Bone marrow (tissue), 2 donors: ENCODE data around the gene NRTN.

Experiments used
- DNase-seq, 2 donors: peaks; one replicate each; lab custom pipeline; 2025; lab: John Stamatoyannopoulos, UW

Gene NRTN

DNA sequence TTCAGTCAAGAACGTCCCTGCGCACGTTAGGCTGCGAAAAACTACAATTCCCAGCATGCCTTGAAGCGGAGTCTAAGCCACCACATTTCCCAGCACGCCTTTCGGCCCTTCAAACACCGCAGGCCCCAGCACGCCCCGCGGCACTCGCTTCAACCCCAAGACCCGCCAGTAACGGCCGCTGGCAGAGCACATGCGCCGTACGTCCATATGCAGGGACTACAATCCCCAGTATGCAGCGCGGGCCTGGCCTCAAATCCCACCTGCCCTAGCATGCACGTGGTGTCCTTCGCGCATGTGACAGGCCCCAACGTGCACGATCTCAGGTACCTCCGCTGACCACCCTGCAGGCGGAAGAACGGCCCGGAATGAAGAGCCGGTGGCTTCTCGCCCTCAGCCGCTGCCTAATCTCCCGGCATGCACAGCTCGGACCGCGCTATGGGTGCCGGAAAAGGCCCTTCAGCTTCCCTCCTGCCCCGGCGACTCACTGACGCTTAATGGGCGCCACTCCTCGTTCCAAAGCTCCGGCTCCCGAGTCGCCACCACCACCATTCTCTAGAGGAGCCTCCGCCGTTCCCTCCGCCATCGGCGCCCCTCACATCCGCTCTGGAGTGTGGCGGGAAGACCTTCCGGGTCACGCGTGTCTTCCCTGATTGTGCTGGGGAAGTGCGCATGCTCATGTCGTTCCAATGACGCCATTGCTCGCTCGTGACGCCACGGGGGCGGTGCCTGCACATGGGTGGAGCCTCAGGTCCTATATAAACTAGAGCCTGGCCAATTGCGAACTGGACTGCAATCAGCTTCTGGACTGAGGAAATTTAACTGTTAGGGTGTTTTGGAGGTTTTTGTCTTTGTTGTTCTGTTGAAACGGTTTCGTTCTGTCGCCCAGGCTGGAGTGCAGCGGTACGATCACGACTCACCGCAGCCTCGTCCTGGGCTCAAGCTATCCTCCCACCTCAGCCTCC, 14.0 kb upstream of the NRTN start, which contains the start of gene DUS3L:
DUS3L (minus strand) TSS at position 605 of the 962 bp plus-strand sequence; CDS start at position 583, 22 bp downstream.
- DNase-seq, result peak; percentile 95

DNA sequence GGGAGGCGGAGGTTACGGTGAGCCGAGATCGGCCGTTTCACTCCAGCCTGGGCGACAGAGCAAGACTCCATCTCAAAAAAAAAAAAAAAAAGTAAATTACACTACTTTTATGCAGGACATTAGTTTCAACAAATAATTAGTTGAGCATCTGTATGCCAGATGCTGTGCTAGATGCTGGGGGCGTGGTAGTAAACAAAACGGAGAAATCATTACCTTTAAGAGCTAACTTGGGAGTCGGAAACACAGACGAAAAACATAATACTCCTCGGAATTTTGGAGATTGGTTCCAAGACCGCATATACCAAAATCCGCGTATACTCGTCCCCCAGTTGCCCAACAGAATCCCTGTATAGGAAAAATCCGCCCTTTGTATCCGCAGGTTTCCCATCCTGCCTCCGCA, 12.6 kb upstream of the NRTN start:
- DNase-seq, result no peak

DNA sequence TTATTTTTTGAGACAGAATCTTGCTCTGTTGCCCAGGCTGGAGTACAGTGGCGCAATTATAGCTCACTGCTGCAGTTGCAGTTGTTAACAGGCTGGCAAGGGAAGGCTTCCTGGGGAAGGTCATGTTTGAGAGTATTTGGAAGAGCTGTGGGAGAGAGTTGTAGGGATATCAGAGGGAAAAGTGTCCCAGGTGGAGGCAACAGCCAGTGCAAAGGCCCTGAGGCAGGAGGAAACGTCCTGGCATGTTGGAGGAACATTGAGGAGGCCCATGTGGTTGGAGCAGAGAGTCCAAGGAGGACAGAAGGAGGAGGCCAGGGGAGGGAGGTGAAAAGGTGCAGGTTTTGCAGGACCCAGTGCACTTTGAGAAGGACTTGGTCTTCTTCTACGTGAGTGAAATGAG, 11.7 kb upstream of the NRTN start:
- DNase-seq, result no peak

DNA sequence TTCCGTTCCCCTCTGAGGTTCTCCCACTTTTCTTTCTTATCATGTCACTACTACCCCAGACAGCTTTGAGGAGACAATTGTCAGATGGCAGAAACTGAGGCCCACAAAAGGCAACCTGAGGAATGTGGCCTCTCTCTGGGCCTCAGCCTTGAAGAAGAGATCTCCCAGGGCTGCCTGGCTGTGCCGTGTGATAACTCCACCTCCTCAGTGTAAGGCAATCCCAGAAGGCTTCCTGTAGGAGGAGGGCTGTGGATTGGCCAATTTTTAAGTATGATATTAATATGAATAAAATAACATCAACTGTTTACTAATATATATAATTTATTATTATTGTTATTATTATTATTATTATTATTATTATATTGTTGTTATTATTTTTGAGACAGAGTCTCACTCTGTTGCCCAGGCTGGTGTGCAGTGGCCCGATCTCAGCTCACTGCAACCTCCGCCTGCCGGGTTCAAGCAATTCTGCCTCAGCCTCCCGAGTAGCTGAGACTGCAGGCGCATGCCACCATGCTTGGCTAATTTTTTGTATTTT, 9.4 kb upstream of the NRTN start:
- DNase-seq, result no peak

DNA sequence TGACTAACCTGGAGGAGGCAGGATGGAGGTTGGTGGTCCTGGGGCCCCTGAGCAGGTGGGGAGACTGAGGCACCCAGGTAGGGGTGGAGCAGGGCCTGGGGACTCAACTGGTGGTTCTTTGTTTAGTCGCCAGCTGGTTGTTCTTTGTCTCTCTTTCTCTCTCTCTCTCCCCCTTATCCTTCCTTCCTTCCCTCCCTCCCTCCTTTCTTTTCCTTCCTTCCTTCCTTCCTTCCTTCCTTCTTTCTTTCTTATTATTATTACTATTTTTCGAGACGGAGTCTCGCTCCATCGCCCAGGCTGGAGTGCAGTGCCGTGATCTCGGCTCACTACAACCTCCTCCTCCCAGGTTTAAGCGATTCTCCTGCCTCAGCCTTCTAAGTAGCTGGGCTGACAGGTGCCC, 6.6 kb upstream of the NRTN start:
- no peak for DNase-seq

DNA sequence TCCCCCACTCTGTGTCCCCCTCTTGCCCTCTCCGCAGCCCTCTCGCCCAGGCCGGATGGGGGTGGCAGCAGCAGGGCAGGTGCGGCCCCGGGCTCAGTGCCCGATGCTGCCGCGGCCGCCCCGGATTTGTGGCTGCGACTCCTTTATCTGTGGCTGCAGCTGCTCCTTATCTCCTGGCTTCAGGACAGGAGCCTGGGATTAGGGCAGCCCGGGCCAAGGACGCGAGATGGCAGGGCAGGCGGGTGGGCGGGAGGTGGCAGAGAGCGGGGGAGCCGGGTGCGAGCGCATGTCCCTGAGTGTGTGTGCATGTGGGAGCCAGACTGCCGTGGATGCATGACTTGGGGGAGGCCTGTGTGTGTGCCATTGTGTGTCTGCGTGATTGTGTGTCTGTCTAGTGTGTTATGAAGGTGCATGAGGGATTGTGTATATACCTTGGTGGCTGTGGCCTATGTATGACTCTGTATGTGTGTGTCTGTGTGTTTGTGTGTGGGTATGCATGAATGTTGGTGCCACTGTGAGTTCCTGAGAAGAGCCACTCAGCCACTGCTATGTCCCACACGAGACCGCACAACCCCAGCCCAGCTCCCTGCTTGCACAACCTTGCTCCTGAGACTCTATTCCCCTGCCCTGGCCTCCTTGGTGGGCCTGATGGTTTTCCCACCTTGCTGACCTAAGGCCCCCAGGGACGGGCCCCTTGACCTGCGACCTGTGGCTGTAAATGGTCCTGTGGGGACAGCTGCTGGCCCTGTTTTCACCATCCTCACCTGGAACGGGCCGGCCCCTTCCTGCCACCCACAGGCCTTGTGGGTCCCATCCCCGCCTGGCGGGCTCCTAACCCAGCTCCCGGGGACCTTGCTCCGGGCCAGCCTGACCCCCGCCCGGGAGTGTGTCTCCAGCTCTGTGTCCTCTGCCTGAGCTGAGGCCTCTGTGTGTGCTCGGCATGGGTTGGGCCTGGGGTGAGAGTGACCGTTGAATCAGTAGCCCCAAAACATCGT, 5.3 kb upstream of the NRTN start:
- DNase-seq, result peak in 1 of 2 donors; percentile 16

DNA sequence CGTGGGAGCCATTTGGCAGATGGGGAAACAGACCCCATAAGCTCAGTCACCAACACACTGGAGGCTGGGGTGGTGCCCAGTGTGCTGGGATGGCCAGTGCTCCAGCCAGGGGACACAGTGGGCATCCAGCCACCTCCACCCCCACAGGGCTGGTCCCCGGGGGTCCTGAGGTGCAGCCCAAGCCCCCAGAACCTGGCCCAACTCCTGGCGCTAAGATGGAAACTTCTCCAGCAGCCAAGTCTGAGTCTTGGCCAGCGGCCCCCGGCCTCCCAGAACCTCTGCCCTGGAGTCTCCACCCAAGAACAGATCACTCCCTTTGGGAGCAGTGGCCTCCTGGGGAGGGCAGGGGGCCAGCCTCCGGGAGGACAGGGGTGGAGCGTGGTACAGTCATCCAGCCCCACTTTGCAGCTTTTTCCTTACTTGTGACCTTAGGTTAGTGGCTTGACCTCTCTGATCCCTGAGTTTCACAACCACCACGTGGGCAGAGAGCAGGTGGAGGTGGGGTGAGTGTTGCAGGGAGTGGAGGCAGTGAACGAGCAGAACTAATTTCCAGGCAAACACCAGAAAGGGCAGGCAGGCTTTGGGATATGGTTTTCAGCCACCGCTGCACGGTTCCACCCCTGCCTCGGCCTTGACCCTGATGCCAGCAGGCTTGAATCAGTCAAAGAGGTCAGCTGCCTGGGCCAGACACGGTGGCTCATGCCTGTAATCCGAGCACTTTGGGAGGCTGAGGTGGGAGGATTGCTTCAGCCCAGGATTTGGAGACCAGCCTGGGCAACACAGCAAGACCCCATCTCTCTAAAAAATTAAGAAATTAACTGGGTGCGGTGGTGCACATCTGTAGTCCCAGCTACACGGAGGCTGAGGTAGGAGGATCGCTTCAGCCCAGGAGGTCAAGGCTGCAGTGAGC, 4.3 kb upstream of the NRTN start:
- no peak for DNase-seq

DNA sequence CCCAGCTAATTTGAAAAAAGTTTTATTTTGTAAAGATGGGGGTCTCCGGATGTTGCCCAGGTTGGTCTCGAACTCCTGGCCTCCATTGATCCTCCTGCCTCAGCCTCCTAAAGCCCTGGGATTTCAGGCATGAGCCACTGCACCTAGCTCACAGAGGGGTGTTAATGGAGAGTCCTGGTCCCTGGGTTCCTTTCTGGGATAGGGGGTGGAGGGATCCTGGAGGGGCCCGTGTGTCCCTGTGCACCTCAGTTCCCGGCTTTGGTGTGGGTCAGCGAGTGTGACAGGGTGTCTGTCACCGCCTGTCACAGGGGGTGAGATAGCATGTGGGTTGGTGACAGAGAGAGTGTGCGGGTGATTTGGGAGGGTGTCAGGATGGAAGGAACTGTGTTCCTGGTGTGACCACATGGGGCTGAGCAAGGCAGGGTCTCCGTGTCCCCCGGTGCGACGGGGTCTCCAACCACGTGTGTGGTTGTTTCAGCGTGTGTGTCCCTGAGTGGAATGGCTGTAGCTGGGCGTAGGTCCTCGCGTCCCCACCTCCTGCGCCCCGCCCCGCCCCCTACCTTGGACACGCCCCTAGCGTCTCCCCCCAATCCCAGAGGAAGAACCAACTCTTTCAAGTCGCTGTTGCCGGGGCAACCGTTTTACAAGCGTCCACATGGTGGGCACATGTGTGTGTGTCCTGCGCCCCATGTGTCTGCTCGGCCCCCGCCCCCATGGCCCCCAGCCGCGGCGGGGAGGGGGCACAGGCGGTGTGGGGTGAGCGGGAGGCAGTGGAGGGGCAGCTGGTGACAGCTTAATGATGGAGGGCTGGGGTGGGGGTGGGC, 2.9 kb upstream of the NRTN start:
- DNase-seq, result no peak

DNA sequence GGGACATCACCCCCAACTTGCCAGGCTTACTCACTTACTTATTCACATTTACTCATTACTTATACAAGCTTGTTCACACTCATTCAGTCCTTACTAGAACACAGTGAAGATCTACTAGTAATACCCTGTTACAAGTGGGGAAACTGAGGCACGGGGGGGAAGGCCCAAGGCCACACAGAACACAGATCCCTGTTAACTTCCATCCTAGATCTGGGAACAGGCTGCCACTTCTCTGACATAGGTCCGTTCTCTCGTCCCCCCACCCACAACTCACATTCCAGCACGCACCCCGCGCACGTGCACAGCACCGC, 1.5 kb upstream of the NRTN start:
- no peak for DNase-seq

DNA sequence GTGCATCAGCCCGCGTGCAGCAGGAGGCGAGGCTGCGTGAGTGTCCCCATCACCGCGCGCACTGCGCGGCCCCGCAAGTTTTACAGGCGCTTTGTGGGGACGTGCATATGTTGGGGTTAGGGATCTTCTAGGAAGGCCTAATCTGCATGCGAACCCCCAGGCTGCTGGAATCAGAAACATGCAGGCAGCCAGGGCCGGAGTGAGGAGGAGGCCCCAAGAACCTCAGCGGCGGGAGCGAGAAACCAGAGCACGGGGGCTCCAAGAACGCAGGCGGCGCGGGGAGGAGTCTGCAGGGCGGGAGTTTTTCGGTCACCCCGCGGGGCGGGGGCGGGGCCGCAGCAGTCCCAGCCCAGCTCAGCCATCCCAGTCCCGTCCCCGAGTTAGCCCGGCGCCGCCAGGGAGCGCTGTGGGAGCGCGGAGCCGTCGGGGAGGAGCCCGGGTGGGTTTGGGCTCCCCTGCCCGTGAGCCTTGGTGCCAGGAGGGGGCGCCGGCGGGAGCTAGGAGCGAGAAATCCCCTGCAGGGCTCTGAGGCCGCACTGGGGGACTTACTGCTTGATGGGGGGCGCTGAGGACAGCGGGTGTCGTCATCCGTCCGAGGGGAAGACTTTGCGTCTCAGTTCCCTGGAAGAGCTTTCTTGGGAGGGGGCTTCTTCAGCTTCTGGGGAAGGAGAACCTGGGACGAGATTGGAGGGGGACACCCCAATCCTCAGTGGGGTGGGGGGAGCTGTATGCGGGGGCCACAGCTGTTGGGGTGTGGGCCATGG, 933 bp upstream of the NRTN start:
- DNase-seq, result peak; percentile 81 to 83

DNA sequence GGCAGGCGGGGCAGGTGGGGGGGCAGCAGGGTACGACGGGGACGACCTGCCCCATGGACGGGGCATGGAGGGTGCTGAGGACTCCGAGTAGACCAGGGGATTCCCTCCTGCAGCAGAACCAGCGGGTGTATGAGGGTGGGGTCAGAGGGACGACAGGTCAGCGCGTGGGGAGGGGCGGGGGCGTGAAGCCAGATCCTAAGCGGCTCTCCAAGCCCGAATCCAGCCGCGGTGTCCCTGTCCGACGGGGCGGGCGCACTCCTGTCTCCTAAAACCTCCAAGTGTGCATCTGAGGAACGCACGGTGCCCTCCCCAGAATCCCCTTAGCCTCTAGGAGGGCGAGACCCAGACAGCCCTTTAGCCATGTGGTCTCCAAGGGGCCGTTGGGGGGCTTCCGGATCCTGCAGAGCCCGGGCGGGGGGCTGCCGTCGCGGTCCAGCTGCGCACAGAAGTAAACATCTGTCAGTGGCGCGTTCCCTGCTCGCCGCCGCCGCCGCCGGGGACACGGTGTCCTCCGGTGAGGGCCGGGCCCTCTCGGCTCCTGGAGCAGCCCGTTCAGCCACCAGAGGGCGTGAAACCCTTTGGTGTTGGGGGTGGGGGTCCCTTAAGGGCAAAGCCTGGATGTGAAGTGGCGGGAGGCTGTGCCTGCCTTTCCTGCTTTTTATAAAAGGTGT, 730 bp downstream of the NRTN start:
- peak in 1 of 2 donors; percentile 37 for DNase-seq

DNA sequence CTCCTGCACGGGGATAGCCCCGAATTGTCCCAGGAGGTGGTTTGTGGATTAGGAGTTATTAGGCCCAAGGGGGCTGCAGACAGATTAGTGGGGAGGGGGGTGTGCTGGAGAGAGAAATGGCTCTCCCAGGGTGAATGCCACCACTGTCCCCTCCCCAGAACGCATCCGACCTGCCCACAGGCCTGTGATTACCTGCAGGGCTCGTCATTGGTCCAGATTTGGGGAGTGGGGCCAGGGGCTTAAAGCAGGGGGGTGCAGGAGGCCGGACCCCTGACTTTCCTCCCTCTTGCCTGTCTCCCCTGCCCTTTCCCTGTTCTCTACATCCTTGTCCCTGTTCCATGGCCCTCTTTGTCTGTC, 1.2 kb downstream of the NRTN start:
- no peak for DNase-seq

DNA sequence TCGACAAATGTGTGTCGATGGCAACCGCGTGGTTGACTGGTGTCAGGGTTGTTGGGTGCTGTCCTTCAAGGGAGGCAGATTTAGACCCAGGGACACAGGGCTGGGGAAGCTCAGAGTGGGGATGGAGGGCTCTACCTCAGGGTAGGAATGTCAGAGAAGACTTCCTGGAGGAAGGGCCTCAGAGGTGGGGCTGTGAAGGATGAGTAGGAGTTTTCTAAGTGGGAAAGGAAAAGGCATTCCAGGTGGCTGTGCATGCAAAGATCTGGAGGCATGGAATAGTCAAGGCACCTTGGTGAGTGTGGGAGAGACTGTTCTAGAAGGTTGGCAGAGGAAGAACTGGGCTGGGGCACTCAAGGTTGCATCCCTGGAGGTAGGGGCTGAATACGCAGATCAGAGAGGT, 2.0 kb downstream of the NRTN start:
- DNase-seq, result no peak

DNA sequence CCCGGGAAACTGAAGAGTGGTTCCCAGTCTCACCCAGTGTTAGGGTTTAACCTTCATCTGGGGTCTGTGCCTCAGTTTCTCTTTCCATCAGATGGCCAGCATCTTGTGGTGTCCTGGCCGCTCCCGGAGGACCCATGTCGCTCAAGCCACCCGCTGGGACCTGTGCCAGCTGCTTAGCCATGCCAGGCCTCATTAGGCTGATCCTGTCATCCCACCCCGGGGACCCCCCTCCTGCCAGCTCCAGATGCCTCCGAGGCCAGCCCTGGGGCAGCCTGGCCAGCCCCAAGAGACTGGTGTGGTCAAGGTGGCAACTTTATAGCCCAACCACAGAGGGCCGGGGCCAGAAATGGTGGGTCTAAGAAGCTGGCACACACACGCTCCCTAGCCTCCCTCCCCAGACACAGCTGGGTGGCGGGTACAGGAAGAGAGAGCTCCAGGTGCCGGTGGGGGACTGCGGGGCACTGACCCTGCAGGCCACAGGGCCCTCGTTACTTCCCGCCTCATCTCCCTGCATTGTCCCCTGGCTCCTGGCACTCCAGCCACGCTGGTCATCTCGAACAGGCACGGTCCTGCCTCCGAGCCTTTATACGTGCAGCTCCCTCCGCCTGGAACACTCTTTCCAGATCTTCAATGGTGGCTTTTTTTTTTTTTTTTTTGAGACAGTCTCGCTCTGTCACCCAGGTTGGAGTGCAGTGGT, 3.4 kb downstream of the NRTN start:
- no peak for DNase-seq

DNA sequence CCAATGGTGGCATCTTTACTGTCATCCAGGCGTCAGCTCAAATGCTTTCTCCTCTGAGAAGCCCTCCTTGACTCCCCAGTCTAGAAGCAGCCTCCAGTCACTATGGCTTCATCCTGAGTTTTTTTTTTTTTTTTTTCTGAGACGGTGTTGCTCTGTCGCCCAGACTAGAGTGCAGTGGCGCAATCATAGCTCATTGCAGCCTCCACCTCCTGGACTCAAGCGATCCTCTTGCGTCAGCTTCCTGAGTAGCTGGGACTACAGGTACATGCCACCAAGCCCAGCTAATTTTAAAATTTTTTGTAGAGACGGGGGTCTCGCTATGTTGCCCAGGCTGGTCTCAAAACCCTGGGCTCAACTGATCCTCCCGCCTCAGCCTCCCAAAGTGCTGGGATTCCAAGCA, 4.2 kb downstream of the NRTN start:
- no peak for DNase-seq

DNA sequence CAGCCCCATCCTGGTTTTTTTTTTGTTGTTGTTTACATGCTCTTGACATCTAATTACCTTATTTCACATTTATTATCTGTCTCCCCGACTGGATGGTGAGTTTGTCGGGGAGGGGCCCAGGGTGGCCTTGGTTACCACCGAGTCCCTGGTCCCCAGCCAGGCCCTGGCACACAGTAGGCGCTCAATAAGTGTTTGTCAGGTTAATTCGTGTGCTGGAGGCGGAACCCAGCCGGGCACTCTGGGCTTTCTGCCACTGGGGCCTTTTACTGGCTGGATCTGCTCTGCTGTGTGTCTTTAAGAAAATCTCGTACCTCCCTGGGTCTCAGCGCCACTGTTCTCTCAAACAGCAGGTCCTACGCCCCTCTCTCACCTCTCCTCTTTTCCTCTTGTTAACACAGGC, 4.6 kb downstream of the NRTN start:
- no peak for DNase-seq

DNA sequence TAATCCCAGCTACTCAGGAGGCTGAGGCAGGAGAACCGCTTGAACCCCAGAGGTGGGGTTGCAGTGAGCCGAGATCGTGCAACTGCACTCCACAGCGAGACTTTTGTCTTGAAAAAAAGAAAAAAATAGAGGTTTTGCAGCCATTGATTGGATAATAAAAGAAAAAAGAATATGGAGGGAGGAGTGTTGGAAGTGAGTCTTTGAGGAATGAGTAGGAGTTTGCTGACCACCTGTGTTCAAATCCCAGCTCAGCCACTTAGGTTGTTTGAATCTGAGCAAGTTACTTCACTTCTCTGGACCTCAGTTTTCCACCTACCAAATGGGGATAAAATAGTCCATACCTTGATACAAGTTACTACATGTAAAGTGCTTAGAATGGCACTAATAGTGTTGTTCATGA, 6.2 kb downstream of the NRTN start:
- DNase-seq, result no peak

DNA sequence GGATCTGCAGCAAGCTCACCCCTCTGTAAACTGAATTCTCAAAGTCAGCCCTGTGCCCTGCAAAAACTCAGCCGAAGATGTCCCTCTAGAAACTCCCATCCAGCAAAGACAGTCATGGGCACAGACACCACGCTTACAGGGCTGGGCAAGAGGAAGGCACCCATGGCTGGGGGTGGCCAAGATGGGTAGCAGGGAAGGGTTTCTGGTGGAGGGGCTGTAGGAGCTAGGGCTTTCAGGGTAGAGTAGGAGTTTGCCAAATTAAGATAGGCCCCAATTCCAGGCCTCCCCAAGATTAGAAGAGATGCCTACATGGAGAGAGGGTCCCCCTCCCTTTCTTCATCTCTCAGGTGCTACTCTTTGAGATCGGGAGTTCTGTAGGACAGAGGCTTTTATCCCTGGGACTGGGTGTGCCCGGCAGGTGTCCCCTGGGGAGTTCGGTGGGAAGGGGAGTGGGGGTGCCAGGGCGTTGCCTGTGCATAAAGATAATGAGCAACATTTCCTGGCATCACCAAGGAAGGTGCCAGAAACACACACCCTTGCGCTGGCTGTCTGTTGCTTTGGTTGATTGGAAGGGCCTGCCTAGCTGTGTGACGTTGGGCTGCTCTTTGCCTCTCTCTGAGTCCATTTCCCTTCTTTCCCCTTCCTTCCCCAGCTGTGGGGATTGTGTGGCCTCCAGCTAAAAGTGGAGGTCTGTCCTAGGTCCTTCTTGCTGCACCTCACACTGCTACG, 9.4 kb downstream of the NRTN start:
- DNase-seq, result no peak
